ENCODE results near the gene KRTAP5-6.

KRTAP5-6 gene

GRCh38 chr11:1733716-1734640 is 37.0 kb downstream of the KRTAP5-6 start:
- H3K9ac ChIP-seq = no peak overlapping the region
- no peaks in the 10 kb centered on the region for H3K36me3 ChIP-seq (ENCODE audit: insufficient read depth)
- H3K79me2 ChIP-seq (ENCODE audit: insufficient read depth, low read depth) = no peaks in the 10 kb centered on the region
- H2AFZ ChIP-seq (ENCODE audit: low read depth) = no peak overlapping the region
- TF ChIP-seq CTCF (conservative IDR thresholded peaks at IDR 0.05; ENCODE audit: low read depth, low read length) = no peak
- H4K20me1 ChIP-seq (ENCODE audit: insufficient read depth) = no peaks in the 10 kb centered on the region
- no peak overlapping the region for H3K4me2 ChIP-seq
- H3K27me3 ChIP-seq (ENCODE audit: insufficient read depth, low read depth) = peaks cover 73% of the 10 kb centered on the region
- no peak overlapping the region for H3K27ac ChIP-seq
- H3K4me3 ChIP-seq (IDR thresholded peaks at IDR 0.05; ENCODE audit: insufficient read depth, low read depth, low read length) = no peak overlapping the region
- H3K4me1 ChIP-seq (ENCODE audit: low read depth, poor library complexity, severe bottlenecking) = no peaks in the 10 kb centered on the region

GRCh38 chr11:1734641-1735081 is 37.7 kb downstream of the KRTAP5-6 start:
- no peak overlapping the region for H3K27ac ChIP-seq
- no peak overlapping the region for H3K4me2 ChIP-seq
- no peaks in the 10 kb centered on the region for H3K36me3 ChIP-seq (ENCODE audit: insufficient read depth)
- H3K9ac ChIP-seq = no peak overlapping the region
- no peak for TF ChIP-seq CTCF (conservative IDR thresholded peaks at IDR 0.05; ENCODE audit: low read depth, low read length)
- H3K79me2 ChIP-seq (ENCODE audit: insufficient read depth, low read depth) = no peaks in the 10 kb centered on the region
- H3K27me3 ChIP-seq (ENCODE audit: insufficient read depth, low read depth) = peaks cover 72% of the 10 kb centered on the region
- H3K4me3 ChIP-seq (IDR thresholded peaks at IDR 0.05; ENCODE audit: insufficient read depth, low read depth, low read length) = no peak overlapping the region
- no peaks in the 10 kb centered on the region for H3K4me1 ChIP-seq (ENCODE audit: low read depth, poor library complexity, severe bottlenecking)
- H2AFZ ChIP-seq (ENCODE audit: low read depth) = no peak overlapping the region
- H4K20me1 ChIP-seq (ENCODE audit: insufficient read depth) = no peaks in the 10 kb centered on the region

DNA sequence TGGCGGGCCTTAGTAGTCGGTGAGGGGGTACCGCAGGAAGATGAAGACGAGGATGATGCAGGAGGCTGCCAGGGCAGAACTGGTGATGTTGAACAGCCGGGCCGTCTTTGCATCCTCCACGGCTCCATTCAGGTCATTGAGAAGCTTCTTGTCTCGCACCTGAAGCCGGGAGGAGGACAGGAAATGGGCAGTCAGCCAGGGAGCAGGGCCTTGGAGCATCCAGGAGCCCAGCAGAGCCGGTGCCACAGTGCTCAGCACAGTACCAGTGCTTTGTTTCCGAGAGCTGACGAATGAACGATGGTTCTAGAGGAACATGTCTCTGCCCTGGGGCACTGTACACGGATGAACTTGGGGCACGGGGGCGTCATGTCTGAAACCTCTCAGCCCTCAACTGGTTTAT is 38.3 kb downstream of the KRTAP5-6 start:
- H4K20me1 ChIP-seq (ENCODE audit: insufficient read depth) = no peaks in the 10 kb centered on the region
- no peak overlapping the region for H3K9ac ChIP-seq
- no peak overlapping the region for H2AFZ ChIP-seq (ENCODE audit: low read depth)
- no peak overlapping the region for H3K4me3 ChIP-seq (IDR thresholded peaks at IDR 0.05; ENCODE audit: insufficient read depth, low read depth, low read length)
- TF ChIP-seq CTCF (conservative IDR thresholded peaks at IDR 0.05; ENCODE audit: low read depth, low read length) = no peak
- no peak overlapping the region for H3K27ac ChIP-seq
- H3K4me2 ChIP-seq = no peak overlapping the region
- H3K79me2 ChIP-seq (ENCODE audit: insufficient read depth, low read depth) = no peaks in the 10 kb centered on the region
- H3K27me3 ChIP-seq (ENCODE audit: insufficient read depth, low read depth) = peaks cover 70% of the 10 kb centered on the region
- H3K4me1 ChIP-seq (ENCODE audit: low read depth, poor library complexity, severe bottlenecking) = no peaks in the 10 kb centered on the region
- no peaks in the 10 kb centered on the region for H3K36me3 ChIP-seq (ENCODE audit: insufficient read depth)

GRCh38 chr11:1736447-1736992 is 39.5 kb downstream of the KRTAP5-6 start:
- no peaks in the 10 kb centered on the region for H4K20me1 ChIP-seq (ENCODE audit: insufficient read depth)
- no peak overlapping the region for H3K4me3 ChIP-seq (IDR thresholded peaks at IDR 0.05; ENCODE audit: insufficient read depth, low read depth, low read length)
- H3K79me2 ChIP-seq (ENCODE audit: insufficient read depth, low read depth) = no peaks in the 10 kb centered on the region
- no peaks in the 10 kb centered on the region for H3K4me1 ChIP-seq (ENCODE audit: low read depth, poor library complexity, severe bottlenecking)
- H3K27ac ChIP-seq = no peak overlapping the region
- no peak overlapping the region for H2AFZ ChIP-seq (ENCODE audit: low read depth)
- no peaks in the 10 kb centered on the region for H3K36me3 ChIP-seq (ENCODE audit: insufficient read depth)
- no peak overlapping the region for H3K9ac ChIP-seq
- no peak overlapping the region for H3K4me2 ChIP-seq
- H3K27me3 ChIP-seq (ENCODE audit: insufficient read depth, low read depth) = peaks cover 79% of the 10 kb centered on the region
- TF ChIP-seq CTCF (conservative IDR thresholded peaks at IDR 0.05; ENCODE audit: low read depth, low read length) = no peak

All from KMS-11 (cell line).